ENCODE data around the gene DNAH2.

The DNAH2 gene

DNA sequence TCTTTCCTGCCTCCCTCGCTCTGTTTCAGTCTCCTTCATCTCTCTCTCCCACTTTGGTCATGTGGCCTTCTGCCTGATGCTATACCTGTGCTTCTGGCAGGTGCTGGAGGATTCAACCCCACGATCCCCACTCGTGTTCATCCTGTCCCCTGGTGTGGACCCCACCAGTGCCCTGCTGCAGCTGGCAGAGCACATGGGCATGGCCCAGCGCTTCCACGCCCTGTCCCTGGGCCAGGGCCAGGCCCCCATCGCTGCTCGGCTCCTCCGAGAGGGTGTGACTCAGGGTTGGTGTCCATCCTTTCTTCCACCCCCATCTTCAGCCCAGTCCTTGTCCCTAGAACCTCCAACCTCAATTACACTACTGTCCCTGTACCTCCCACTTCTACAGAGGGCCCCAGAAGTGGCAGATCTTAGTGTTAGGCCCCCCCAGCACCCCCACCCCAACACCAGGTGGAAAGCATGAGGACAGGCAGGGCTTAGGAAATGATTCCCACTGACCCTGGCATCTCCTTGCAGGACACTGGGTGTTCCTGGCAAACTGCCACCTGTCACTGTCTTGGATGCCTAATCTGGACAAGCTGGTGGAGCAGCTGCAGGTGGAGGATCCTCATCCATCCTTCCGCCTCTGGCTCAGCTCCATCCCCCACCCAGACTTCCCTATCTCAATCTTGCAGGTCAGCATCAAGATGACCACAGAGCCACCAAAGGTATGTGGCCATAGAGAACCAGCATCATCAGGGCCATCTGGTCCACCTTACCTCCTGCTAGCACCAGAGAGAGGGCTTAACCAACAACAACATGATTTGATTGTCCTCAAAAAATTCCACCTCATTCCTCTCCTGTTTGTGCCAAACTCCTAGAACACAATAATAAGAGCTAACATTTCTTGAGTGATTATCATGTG lies 106.7 kb downstream of the DNAH2 start:
- peak; percentile 84 for DNase-seq

DNA sequence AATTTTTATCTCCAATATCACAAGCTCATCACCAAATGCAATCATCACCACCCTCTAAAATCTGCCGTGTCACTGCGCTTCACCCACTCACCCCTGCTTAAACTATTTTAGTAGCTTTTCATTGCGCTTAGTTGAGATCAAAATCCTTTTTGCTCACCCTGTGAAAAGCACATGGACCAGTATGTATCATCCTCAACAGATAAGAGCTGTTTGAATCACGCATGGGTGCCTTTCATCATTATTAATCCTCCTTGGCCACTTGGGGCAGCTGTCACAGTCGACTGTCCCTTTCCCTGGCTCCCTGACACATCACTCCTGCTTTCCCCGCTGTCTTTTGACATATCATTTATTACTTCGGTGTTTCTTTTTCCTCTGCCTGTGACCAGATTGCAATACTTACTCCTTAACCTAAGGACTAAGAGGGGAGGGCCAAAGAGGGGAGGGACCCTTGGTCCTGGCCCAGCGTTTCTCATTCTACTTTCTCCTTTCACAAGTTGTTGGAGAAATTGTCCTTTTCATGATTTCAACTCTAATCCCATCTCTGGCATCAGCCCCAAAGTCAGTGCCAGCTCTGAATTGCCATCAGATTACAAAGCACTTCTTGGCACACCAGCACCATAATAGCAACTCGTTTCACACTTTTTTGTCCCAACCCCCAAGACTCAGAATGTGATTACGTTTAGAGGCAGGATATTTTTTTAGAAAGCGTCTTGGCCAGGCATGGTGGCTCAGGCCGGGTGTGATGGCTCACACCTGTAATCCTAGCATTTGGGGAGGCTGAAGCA lies 107.9 kb downstream of the DNAH2 start:
- peak; percentile 93 for DNase-seq

DNA sequence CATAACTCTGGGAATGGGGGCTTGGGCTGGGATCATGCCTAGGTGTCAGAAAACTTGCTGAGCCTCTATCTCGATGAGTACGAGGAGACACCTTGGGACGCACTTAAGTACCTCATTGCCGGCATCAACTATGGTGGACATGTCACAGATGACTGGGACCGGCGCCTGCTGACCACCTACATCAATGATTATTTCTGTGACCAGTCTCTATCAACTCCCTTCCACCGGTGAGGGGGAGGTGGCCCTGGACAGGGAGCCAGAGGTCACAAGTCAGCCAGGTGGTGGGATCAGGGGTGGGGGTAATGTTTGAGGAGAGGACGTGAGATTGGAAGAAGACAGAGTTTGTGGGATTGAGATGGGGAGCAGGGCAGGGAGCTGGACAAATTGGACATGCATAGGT lies 113.1 kb downstream of the DNAH2 start:
- no peak for DNase-seq

- DNase-seq: no peak
Observed at GRCh38 chr17:7831233-7831632, 113.7 kb downstream of the DNAH2 start.

GRCh38 chr17:7832431-7832830 lies 114.9 kb downstream of the DNAH2 start:
- no peak for DNase-seq

DNA sequence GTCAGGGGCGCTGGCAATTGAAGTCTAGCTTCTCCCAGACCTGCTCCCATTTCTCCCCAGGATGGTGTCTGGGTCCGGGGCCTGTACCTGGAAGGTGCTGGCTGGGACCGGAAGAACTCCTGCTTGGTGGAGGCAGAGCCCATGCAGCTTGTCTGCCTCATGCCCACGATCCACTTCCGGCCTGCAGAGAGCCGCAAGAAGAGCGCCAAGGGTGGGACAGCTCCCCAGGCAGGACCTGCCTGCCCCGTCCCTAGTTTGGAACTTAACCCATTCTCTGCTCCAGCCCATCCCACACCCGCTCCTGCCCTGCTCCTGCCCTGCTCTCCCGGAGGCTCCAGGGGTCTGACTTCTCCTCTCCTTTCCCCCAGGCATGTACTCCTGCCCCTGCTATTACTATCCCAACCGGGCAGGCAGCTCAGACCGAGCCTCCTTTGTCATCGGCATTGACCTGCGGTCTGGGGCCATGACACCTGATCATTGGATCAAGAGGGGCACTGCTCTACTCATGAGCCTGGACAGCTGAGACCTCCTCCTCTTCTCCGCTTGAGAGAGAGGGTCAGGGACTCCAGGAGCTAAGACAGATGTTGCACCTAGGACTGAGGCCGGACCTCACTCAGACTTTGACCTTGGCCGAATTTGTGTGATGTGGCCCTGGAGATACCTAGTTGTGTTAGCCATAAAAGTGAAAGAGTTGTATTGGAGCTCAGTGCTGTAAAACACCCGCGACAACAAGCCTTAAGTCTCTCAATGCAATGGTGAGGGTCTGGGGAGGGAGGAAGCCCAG lies 115.7 kb downstream of the DNAH2 start:
- DNase-seq: no peak

- DNase-seq: peak; percentile 98
Observed at GRCh38 chr17:7833795-7834541, 116.4 kb downstream of the DNAH2 start, which contains the start of gene KDM6B. TSS of gene KDM6B (plus strand) at chr17:7834217. CDS start at chr17:7845555, 11,338 bp downstream.

- no peak for DNase-seq
Observed at GRCh38 chr17:7834542-7834956, 117.0 kb downstream of the DNAH2 start.

- peak; percentile 100 for DNase-seq
Observed at GRCh38 chr17:7834957-7835813, 117.6 kb downstream of the DNAH2 start.

- DNase-seq: peak; percentile 98
Observed at GRCh38 chr17:7835814-7836595, 118.5 kb downstream of the DNAH2 start.

DNA sequence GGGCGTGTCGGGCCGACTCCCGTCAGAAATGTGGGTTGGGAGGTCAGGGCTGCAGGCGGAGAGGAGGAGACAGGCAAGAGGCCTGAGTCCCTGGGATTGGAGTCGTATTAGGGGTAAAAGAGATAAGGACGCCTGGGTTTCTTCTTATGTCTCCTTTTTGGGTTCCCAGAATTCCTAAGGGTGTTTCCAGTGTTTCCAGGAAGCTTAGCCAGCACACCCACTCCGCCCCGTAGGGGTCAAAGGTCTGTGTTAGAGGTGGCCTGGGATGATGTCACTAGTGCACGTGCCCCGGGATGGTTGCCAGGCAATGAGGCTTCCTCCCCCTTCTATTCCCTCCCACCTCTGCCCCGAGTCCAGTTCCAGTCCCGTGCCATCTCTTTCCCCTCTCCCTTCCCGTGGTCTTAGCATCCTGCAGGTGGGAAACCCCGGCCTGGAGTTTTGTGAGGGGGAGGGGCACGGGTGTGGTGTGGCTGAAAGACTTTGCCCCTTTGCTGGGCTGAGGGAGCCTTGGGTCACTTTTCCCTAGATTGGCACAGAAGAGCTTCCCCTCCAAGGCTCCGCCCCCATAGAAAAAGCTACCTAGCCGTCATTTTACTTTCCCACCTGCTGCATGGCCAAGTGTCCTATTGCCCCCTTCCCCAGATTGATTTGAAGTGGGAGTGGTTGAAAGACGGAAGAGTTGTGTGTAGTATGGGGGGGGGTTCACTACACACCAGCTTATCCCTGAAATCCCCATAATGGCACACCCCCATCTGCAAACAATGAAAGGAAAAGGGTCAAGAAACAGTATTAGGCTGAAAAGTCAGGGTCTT lies 119.3 kb downstream of the DNAH2 start:
- peak; percentile 99 for DNase-seq

DNA sequence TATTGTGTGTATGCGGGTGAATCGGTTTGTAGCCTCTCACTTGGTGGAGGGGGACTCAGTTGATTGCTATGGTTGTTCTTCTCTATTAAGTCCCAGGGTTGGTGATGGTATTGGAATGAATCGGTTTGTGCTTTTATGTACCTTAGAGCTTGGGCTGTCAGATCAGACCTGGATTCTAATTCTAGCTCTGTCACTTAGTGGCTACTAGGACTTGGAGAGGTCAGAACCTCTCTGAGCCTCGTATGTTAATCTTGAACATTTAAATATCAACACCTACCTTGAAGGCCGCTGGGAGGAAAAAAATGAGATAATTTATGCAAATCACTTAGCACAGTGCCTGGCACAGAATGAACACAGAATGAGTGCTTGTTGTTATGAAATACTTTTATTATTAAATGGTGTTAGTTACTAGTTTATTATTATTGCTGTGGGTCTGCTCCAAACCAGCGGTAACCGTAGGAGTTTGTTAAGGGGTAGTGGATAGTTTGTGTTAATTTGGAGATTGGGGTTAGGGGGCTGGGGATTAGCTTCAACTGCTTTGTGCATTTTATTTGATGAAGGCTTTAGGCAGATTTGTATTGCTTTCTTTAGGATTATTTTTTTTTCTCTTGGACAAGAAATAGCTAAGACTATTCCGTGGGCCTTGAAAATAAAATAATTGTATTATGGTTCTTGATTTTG lies 120.0 kb downstream of the DNAH2 start:
- peak; percentile 74 for DNase-seq

- DNase-seq: peak; percentile 96
Observed at GRCh38 chr17:7838090-7839075, 120.8 kb downstream of the DNAH2 start.

GRCh38 chr17:7839190-7839875 lies 121.8 kb downstream of the DNAH2 start:
- DNase-seq: peak; percentile 48

GRCh38 chr17:7839876-7840261 lies 122.3 kb downstream of the DNAH2 start:
- DNase-seq: peak; percentile 78

GRCh38 chr17:7840441-7840840 lies 122.9 kb downstream of the DNAH2 start:
- peak; percentile 89 for DNase-seq

- no peak for DNase-seq
Observed at GRCh38 chr17:7840875-7841274, 123.3 kb downstream of the DNAH2 start.
